ENCODE data around the gene GALM. TPM values are rescaled to one million over a fixed set of nuclear protein-coding genes. Genes with fewer than 3 reads are reported as not detected.

The GALM gene
- polyA plus RNA-seq, 1 donor from 2014 or later = not detected

GRCh38 chr2:38763728-38764127 lies 97.8 kb downstream of the GALM start:
- no peak overlapping the region for H3K9ac ChIP-seq (ENCODE audit: low read length)
- H3K79me2 ChIP-seq (replicated peaks; ENCODE audit: insufficient read depth, low read length) = no peaks in the 10 kb centered on the region
- no peaks in the 10 kb centered on the region for H3K27me3 ChIP-seq (ENCODE audit: insufficient read depth, low read depth, low read length)
- H3F3A ChIP-seq (ENCODE audit: insufficient read depth, low read length, poor library complexity, severe bottlenecking) = no peaks in the 10 kb centered on the region
- H3K9me3 ChIP-seq (ENCODE audit: low read length) = no peaks in the 10 kb centered on the region
- no peak overlapping the region for H2AFZ ChIP-seq (ENCODE audit: low read depth, low read length)
- no peaks in the 10 kb centered on the region for H3K9me2 ChIP-seq (ENCODE audit: insufficient read depth, low read length)
- no peaks in the 10 kb centered on the region for H3K36me3 ChIP-seq (ENCODE audit: insufficient read depth, low read length)
- H3K4me3 ChIP-seq (ENCODE audit: low read length) = no peak overlapping the region
- TF ChIP-seq EP300 (conservative IDR thresholded peaks at IDR 0.05; ENCODE audit: poor library complexity, severe bottlenecking) (no peak), EZH2 (IDR thresholded peaks at IDR 0.05; ENCODE audit: borderline replicate concordance, insufficient read depth, low read length, poor library complexity, severe bottlenecking) (no peak), TAF1 (IDR thresholded peaks at IDR 0.05; ENCODE audit: low read depth) (no peak), RAD21 (conservative IDR thresholded peaks at IDR 0.05) (no peak), CTCF (IDR thresholded peaks at IDR 0.05; ENCODE audit: poor library complexity, severe bottlenecking) (no peak), REST (IDR thresholded peaks at IDR 0.05; ENCODE audit: borderline replicate concordance) (no peak), MXI1 (conservative IDR thresholded peaks at IDR 0.05; ENCODE audit: poor library complexity, severe bottlenecking) (no peak), POLR2AphosphoS5 (IDR thresholded peaks at IDR 0.05) (no peak), SMC3 (conservative IDR thresholded peaks at IDR 0.05; ENCODE audit: poor library complexity) (no peak)
- no peaks in the 10 kb centered on the region for H4K20me1 ChIP-seq (ENCODE audit: insufficient read depth)
- no peak overlapping the region for H3K27ac ChIP-seq (ENCODE audit: low read length)
- H3K4me2 ChIP-seq (ENCODE audit: low read length) = no peak overlapping the region

- H3K9ac ChIP-seq (ENCODE audit: low read length) = no peak overlapping the region
- no peaks in the 10 kb centered on the region for H3K9me2 ChIP-seq (ENCODE audit: insufficient read depth, low read length)
- no peak overlapping the region for H3K27ac ChIP-seq (ENCODE audit: low read length)
- no peaks in the 10 kb centered on the region for H3K79me2 ChIP-seq (replicated peaks; ENCODE audit: insufficient read depth, low read length)
- no peaks in the 10 kb centered on the region for H3K36me3 ChIP-seq (ENCODE audit: insufficient read depth, low read length)
- no peaks in the 10 kb centered on the region for H3K27me3 ChIP-seq (ENCODE audit: insufficient read depth, low read depth, low read length)
- H3F3A ChIP-seq (ENCODE audit: insufficient read depth, low read length, poor library complexity, severe bottlenecking) = no peaks in the 10 kb centered on the region
- no peaks in the 10 kb centered on the region for H3K9me3 ChIP-seq (ENCODE audit: low read length)
- no peaks in the 10 kb centered on the region for H4K20me1 ChIP-seq (ENCODE audit: insufficient read depth)
- H3K4me2 ChIP-seq (ENCODE audit: low read length) = no peak overlapping the region
- TF ChIP-seq SMC3 (conservative IDR thresholded peaks at IDR 0.05; ENCODE audit: poor library complexity) (no peak), EZH2 (IDR thresholded peaks at IDR 0.05; ENCODE audit: borderline replicate concordance, insufficient read depth, low read length, poor library complexity, severe bottlenecking) (no peak), TAF1 (IDR thresholded peaks at IDR 0.05; ENCODE audit: low read depth) (no peak), EP300 (conservative IDR thresholded peaks at IDR 0.05; ENCODE audit: poor library complexity, severe bottlenecking) (no peak), RAD21 (conservative IDR thresholded peaks at IDR 0.05) (no peak), CTCF (IDR thresholded peaks at IDR 0.05; ENCODE audit: poor library complexity, severe bottlenecking) (no peak), REST (IDR thresholded peaks at IDR 0.05; ENCODE audit: borderline replicate concordance) (no peak), MXI1 (conservative IDR thresholded peaks at IDR 0.05; ENCODE audit: poor library complexity, severe bottlenecking) (no peak), POLR2AphosphoS5 (IDR thresholded peaks at IDR 0.05) (no peak)
- H3K4me3 ChIP-seq (ENCODE audit: low read length) = no peak overlapping the region
- no peak overlapping the region for H2AFZ ChIP-seq (ENCODE audit: low read depth, low read length)
Measured at GRCh38 chr2:38765149-38765548, 99.2 kb downstream of the GALM start.
